Muscle of arm (tissue), 12 donors: Measurements from ENCODE around the gene MEIS2. TPM values are rescaled to one million over a fixed set of nuclear protein-coding genes. Genes with fewer than 3 reads are reported as not detected.

Experiments used
- DNase-seq: peaks from one replicate; pipeline ENCODE4 v3.0.0-alpha.2; 2013
- polyA plus RNA-seq, 12 donors: library from polyadenylated mRNA; unstranded; fragments of 120-200 nt; gene quantifications; one replicate each; pipeline ENCODE4 v1.2.1, GENCODE V29; 2013; ENCODE audit not compliant: insufficient read length in 12 of 12

The MEIS2 gene
- polyA plus RNA-seq, 12 donors = 4.3 to 48.6 (median 7.6) TPM; not detected in 1

DNA sequence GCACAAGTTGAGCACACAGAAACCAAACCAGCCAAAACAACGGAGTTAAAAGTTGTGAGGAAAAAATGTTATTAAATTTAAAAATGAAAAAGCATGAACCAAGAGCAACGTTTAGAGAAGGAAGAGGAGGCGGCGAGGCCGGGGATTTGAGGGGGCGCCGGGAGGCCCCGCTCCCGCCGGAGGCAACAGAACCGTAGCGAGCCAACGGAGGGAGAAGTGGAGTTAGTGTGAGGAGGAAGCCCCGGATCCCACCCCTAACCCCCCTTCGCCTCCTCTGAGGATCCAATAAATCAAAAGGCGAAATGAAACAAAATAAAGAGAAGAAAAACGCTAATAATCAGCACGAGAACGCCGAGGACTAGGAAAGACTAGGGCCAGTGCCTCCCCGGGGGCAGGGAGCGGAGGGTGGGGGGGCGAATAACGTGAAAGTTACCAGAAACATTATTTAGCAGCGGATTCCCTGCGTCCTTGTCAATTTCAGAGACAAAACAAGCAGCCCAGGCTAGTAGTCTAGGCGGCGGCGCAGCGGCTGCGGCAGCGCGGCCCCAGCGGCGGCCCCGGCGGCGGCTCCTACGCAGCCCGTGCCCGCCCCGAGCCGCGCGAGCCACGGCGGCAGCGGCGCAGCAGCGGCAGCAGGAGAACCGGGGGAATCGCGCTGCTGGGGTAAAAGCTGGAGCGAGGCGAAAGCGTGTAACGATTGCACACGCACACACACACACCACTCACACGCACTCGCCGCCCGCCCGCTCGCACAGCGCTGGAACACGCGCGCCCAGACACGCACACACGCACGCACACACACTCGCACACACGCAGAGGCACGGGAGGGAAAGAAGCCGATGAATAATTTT lies 1.7 kb downstream of the MEIS2 start:
- DNase-seq = peak; percentile 67

GRCh38 chr15:37097144-37097919 lies 3.0 kb downstream of the MEIS2 start:
- no peak for DNase-seq

- DNase-seq = no peak
Measured at GRCh38 chr15:37096558-37097143, 3.7 kb downstream of the MEIS2 start.

DNA sequence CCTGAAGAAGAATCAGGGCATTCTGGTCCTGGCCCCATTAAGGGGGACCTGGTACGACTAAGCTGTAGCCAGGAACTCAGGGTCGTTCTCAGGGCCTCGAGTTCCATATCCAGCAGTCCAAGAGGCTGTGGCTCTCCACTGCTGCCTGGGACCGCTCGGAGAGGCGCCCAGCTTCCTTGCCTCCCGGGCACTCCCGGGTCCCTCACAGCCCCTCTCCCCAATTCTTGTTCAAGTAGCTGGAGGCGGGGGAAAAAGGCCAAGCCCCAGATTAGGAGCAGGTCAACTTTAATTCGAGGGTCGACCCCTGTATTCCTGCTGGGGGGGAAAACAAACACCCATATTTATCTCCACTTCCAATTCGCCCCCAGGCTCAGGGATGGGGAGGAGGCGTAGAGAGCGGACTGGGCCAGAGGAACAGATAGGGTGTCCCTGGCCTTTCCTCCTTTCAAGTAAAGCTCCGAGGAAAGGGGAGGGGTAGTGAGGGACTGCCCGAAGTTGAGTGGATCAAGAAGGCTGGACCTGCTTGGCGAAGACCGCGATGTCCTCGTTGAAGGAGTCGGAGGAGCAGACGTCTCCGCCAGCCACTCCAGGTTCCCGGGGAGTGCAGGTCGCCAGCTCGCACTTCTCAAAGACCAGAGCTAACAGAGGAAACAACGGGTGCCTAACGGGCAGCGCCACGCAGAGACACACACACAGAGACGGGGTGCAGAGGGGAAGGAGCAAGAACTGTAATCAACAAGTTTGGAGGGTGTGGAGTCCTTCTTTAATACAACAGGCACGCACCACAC lies 4.4 kb downstream of the MEIS2 start:
- no peak for DNase-seq

DNA sequence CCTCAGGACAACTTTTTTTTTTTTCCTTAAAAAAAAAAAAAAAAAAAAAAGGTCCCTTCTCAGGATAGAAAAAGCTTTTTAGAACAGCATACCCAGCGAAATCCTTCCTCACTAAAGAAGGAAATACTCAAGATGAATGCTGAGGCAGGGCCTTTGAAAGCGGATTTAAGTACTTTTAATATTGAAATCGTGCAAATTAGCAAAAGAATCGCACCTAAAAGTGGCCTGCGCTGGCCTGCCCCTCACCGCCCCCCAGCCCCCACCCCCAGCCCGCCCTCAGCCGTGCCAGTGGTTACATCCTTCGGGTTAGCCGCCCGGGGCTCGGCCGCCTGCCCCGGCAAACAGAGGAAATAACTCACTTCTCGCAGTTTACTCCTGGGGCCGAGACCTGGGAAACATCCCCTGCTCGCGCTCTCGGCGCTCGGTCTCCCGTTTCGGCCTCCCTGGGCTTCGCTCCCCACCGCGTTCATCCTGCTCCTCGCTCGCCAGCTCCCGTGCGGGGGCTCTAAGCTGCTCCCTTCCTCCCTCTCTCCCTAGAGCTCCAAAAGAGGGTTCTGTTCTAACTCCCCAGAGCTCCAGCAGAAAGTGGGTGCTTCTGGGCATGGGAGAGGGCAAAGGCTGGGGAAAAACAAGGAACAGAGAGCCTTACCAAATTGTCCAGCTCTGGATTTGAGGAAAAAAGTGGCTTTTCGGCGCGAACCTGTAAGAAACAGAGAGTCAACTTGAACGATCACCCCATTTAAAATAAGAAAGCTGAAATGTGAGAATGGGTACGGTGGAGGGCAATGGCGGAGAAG lies 5.2 kb downstream of the MEIS2 start:
- DNase-seq = no peak

DNA sequence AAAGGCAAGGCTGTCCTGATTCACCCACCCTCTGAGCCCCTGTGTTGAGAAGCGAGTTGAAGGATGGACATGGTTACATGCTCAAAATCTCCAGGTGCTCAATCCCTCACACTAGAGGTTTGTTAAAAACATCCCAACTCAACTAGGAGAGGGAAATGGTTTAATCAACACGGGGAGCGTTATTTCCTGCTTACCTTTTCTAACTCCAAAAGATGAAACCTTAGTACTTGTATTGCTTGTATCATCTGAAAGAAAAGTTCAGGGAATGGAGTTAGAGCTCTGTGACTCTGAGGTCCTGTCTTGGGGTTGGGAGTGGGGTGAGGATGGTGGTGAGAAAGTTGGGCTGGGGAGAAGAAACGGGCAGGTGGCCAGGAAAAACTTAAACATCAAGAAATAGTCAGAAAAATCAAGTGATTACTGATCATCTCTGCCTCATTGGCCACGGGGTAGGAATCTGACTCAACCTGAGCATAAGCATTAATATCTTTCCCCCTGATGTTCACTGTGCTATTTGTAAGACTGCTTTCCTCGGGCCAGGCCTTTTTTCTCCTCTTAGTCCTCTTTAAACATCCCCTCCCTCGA lies 5.9 kb downstream of the MEIS2 start:
- DNase-seq = no peak

GRCh38 chr15:37093480-37094332 lies 6.6 kb downstream of the MEIS2 start:
- no peak for DNase-seq

DNA sequence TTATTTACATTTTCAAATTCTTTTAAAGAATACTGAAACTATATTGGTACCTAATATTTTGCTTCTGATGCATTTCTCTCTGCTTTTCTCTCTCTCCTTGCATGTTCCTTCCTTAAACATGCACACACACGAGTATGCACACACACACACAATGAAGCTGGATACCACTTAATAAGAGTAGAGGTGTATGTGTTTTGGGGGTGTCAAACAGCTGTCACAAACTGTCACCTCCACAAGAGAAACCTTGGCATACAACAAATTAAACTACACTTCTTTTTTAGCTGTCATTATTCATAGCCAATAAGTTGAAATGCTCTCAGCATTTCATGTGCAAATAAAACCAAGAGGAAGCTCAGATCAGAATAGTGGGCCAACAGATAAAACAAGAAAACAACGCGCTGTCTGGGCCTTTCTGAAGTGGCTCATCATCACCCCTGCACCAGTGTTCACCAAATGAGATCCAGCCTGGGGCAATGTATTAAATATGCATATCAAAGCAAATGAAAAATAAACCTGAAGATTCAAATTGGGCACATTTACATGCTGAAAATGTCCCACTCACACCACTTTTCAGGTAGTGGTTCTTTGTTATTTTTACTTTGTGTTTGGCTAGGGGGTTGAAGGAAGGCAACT lies 9.7 kb downstream of the MEIS2 start:
- DNase-seq = no peak

DNA sequence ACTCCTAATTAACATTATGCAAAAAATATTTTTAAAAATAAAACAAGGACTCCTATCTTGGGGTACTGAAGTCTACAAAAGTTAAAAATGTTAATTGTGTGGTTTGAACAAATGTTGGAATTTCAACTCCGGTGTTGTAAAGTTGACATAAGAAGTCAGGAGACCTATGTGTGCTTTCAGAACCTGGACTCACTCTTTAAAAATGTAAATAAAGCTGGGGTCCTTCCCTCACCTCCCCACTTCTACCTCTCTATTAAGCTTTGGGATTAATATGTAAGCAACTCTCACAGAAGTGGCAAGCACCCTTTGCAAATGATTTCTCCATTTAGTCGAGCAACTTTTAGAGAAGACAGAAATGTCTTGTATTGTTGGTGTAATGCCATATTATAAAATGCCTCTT lies 11.9 kb downstream of the MEIS2 start:
- no peak for DNase-seq

DNA sequence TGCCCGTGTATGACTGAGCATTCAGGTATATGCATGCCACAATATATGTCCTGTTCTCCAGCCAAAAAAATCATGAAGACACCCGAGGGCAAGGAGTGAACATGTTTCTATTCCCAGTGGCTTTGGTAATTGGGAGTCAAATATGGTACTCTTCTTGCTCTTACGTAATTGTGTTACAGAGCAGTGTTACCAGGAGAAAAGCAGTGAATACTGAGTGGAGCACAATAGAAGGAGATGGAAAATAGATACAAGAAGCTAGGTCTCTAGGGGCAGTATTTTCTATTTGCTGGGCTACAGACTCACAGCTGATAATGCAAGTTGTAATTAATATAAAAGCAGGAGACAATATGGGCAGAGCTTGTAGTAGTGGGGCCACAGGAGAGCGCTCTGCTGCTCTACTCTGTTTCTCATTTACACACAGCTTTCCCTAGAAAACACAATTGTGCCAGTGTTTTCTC lies 13.2 kb downstream of the MEIS2 start:
- no peak for DNase-seq

GRCh38 chr15:37086521-37086920 lies 13.8 kb downstream of the MEIS2 start:
- DNase-seq = no peak

DNA sequence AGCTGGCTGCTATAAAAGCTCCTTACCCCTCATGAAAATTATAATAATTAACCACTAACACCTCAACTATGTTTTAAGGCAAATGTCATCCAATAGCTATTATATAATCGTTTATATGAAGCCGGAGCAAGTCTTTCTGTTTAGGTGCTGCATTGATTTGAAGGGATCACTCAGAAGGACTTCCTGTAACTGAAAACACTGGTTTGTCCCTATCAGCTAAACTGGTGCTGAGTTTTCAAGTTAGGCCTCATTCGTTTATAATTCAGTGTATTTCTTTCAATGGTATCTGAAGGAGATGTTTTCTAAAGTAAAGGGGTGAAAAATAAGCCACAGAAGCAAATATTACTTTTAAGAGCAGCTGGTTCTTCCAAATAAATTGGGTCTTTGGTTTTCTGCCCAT lies 14.2 kb downstream of the MEIS2 start:
- no peak for DNase-seq

GRCh38 chr15:37084602-37085001 lies 15.7 kb downstream of the MEIS2 start:
- no peak for DNase-seq

GRCh38 chr15:37083610-37084009 lies 16.7 kb downstream of the MEIS2 start:
- DNase-seq = no peak

- DNase-seq = no peak
Measured at GRCh38 chr15:37081983-37082382, 18.4 kb downstream of the MEIS2 start.

- DNase-seq = no peak
Measured at GRCh38 chr15:37080261-37080921, 20.0 kb downstream of the MEIS2 start.

DNA sequence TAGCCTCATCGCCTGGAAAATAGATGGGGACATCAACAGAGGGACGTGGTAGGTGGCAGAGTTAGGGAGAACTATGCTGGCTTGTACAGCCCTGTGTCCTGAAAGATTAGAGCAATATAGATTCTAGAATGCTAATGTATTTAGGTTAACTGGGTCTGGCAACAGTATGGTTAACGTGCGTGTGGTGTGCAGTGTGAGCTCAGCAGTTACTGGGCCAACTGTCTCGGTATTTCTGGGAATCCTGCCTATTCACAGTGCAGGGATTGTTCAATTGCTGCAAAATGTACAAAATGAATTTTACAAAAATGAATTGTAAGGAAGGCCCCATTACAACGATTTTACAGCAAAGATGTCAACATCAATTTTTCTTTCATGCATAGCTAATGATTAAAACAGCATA lies 20.6 kb downstream of the MEIS2 start:
- peak; percentile 89 for DNase-seq

DNA sequence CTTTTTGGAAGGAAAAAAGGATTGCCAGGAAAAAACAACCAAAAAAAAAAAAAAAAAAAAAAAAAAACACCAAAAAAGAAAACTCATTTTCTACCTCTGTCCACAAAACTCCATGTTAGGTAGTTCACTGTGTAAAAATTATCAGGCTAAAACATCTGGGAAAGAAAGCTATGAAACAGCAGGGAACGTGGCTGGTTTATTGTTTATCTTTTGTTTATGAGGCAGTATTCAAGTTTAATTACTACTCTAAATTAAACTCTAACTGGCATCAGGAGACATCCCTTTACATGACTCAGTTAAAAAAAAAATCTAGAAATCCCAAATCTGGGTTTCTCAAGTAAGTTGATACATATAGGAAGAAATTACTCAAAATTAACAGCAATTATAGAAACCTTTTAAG lies 21.8 kb downstream of the MEIS2 start:
- no peak for DNase-seq
